GM23338 (cell line): ENCODE measurements around the gene TCEANC. TPM values are rescaled to one million over a fixed set of nuclear protein-coding genes. Genes with fewer than 3 reads are reported as not detected.

Source experiments
- ATAC-seq: fragments of 200-7000 bp; cut with Tn5 transposase; 3 replicates; pipeline ENCODE4 v1.9.1; 2020
- DNase-seq: peaks from one replicate; pipeline ENCODE4 v3.0.0-alpha.2; 2015; ENCODE audit warnings: low spot score
- H2AFZ ChIP-seq: fragments of 200-600 bp; sonication (generic); 2 replicates; pipeline ENCODE4 v1.8.0; 2016; ENCODE audit warnings: antibody characterized with exemption, mild to moderate bottlenecking, moderate library complexity
- H3F3A ChIP-seq: fragments of 200-600 bp; sonication (generic); replicated peaks from 2 replicates; pipeline ENCODE4 v1.8.0; 2017; ENCODE audit warnings: antibody characterized with exemption, mixed run types, low read depth
- H3K27ac ChIP-seq: fragments of 200-600 bp; sonication (generic); 2 replicates; pipeline ENCODE4 v1.6.1; 2016; ENCODE audit warnings: low read depth
- H3K27me3 ChIP-seq: fragments of 200-600 bp; sonication (generic); 2 replicates; pipeline ENCODE4 v1.8.0; 2016; ENCODE audit warnings: mild to moderate bottlenecking, mixed run types, moderate library complexity; ENCODE audit not compliant: insufficient read depth
- H3K36me3 ChIP-seq: fragments of 200-600 bp; sonication (generic); 2 replicates; pipeline ENCODE4 v1.8.0; 2016; ENCODE audit warnings: mild to moderate bottlenecking; ENCODE audit not compliant: insufficient read depth
- H3K4me1 ChIP-seq: fragments of 200-600 bp; sonication (generic); 2 replicates; pipeline ENCODE4 v1.8.0; 2016; ENCODE audit warnings: mild to moderate bottlenecking, moderate library complexity; ENCODE audit not compliant: insufficient read depth
- H3K4me2 ChIP-seq: fragments of 200-600 bp; sonication (generic); 2 replicates; pipeline ENCODE4 v1.7.1; 2017; ENCODE audit warnings: mixed run types
- H3K4me3 ChIP-seq: fragments of 200-600 bp; sonication (generic); 2 replicates; pipeline ENCODE4 v1.6.1; 2016; ENCODE audit warnings: mixed run types
- H3K79me2 ChIP-seq: fragments of 200-600 bp; sonication (generic); replicated peaks from 2 replicates; pipeline ENCODE4 v1.8.0; 2017; ENCODE audit warnings: mild to moderate bottlenecking; ENCODE audit not compliant: insufficient read depth
- H3K9me2 ChIP-seq: fragments of 200-600 bp; sonication (generic); 2 replicates; pipeline ENCODE4 v1.8.0; 2017; ENCODE audit not compliant: insufficient read depth
- H4K20me1 ChIP-seq: fragments of 200-600 bp; sonication (generic); replicated peaks from 2 replicates; pipeline ENCODE4 v1.8.0; 2017; ENCODE audit warnings: mild to moderate bottlenecking; ENCODE audit not compliant: insufficient read depth
- H3K27ac Mint-ChIP-seq: 2 replicates; pipeline ENCODE4 v1.8.0; 2020; ENCODE audit warnings: inconsistent platforms, mild to moderate bottlenecking, moderate library complexity, mixed read lengths
- H3K27me3 Mint-ChIP-seq: 3 replicates; pipeline ENCODE4 v1.8.0; 2022; ENCODE audit warnings: low read depth, mild to moderate bottlenecking, moderate library complexity, mixed read lengths, inconsistent platforms; ENCODE audit not compliant: insufficient read depth, poor library complexity
- H3K36me3 Mint-ChIP-seq: 3 replicates; pipeline ENCODE4 v1.8.0; 2021; ENCODE audit warnings: low read depth, mild to moderate bottlenecking, inconsistent platforms, moderate library complexity, mixed read lengths
- H3K4me1 Mint-ChIP-seq: 3 replicates; pipeline ENCODE4 v1.8.0; 2020; ENCODE audit warnings: mild to moderate bottlenecking, inconsistent platforms, mixed read lengths
- H3K4me3 Mint-ChIP-seq: 3 replicates; pipeline ENCODE4 v1.8.0; 2021; ENCODE audit warnings: moderate library complexity, mild to moderate bottlenecking, inconsistent platforms, mixed read lengths
- H3K9me3 Mint-ChIP-seq: 3 replicates; pipeline ENCODE4 v1.8.0; 2020; ENCODE audit warnings: moderate library complexity, mild to moderate bottlenecking, inconsistent platforms, mixed read lengths
- CREB1 ChIP-seq: fragments of 250-450 bp; sonication (Bioruptor Pico); IDR thresholded peaks from 2 replicates; pipeline ENCODE4 v1.5.0; 2020; ENCODE audit warnings: low read depth, mild to moderate bottlenecking, moderate library complexity
- CTCF ChIP-seq, 2 experiments: fragments of 200-600 bp in 1 of 2; sonication (generic) in 1 of 2; conservative IDR thresholded peaks; 2 replicates each; pipeline versions ENCODE4 v1.5.1 to v1.6.1; 2016 to 2017; ENCODE audit warnings: antibody characterized with exemption in 2 of 2, low read depth in 2 of 2, mild to moderate bottlenecking in 2 of 2, moderate library complexity in 1 of 2
- EZH2 ChIP-seq: fragments of 200-600 bp; sonication (generic); IDR thresholded peaks from one replicate; pipeline ENCODE4 v1.8.0; 2017; ENCODE audit warnings: antibody characterized with exemption, mild to moderate bottlenecking, low read depth; ENCODE audit not compliant: unreplicated experiment
- JUNB ChIP-seq: IDR thresholded peaks from one replicate; pipeline ENCODE4 v1.6.1; 2016; ENCODE audit warnings: antibody characterized with exemption; ENCODE audit not compliant: unreplicated experiment
- STAT1 ChIP-seq: IDR thresholded peaks from one replicate; pipeline ENCODE4 v1.6.1; 2016; ENCODE audit warnings: antibody characterized with exemption; ENCODE audit not compliant: unreplicated experiment
- ZNF114 ChIP-seq: fragments of 250-450 bp; sonication (Bioruptor Pico); IDR thresholded peaks from 2 replicates; pipeline ENCODE4 v1.5.0; 2020; ENCODE audit warnings: mild to moderate bottlenecking, moderate library complexity
- ZNF331 ChIP-seq: fragments of 250-450 bp; sonication (Bioruptor Pico); IDR thresholded peaks from 2 replicates; pipeline ENCODE4 v1.5.0; 2020; ENCODE audit warnings: low read depth, mild to moderate bottlenecking, moderate library complexity
- polyA plus RNA-seq: library from polyadenylated mRNA; unstranded; fragments of >200 nt; fragmentation: Nextera tagmentation; extraction: Ambion mirVana; gene quantifications from 2 replicates; pipeline ENCODE4 v1.2.1, GENCODE V29; 2016
- total RNA-seq: library from RNA; depleted of rRNA; stranded (reverse); fragments of >200 nt; shearing (Covaris generic); gene quantifications from 2 replicates; pipeline ENCODE4 v1.2.3, GENCODE V29; 2014
- TF ChIP-seq, protein P1 (sequence below): fragments of 250-450 bp; sonication (Bioruptor Pico); IDR thresholded peaks from 2 replicates; pipeline ENCODE4 v1.5.0; 2020; ENCODE audit warnings: mild to moderate bottlenecking, moderate library complexity

Gene TCEANC
- total and polyA plus RNA-seq, 2 experiments from 2014 or later: 1.2 to 2.5 TPM

DNA sequence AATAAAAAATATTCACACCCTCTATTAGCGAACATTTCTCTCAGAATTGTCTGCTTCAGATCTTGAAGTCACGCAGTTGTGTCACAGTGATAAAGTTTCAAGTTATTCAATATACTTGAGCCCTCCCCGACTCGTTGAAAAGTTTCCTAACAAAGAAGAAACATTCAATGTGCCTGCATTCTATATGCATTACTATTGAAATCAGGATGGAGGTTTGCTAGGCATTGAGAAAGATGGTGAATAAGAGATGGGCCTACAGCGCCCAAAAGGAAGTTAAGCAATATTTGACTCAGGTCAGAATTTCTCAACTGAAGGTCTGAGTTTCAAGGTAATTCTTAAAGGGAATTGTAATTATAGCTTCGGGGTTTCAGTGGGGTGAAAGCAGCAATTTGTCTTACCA lies 6.1 kb downstream of the TCEANC start:
- H3K36me3 Mint-ChIP-seq: peaks cover 21% of the 10 kb centered on the region; the same call in 2 of the 3 replicates

More for the DNA sequence above, 6.1 kb downstream of the TCEANC start:
- no peak for DNase-seq
- no peaks in the 10 kb centered on the region for H3K27me3 ChIP-seq
- H3K4me1 ChIP-seq: peaks cover 9% of the 10 kb centered on the region; the same call in 1 of the 2 replicates
- H3K9me2 ChIP-seq: no peaks in the 10 kb centered on the region
- peak overlapping the region; percentile 78 for H3K27ac Mint-ChIP-seq
- H3F3A ChIP-seq: no peaks in the 10 kb centered on the region
- ATAC-seq: no peak; the same call in 2 of the 3 replicates
- H3K9me3 Mint-ChIP-seq: no peaks in the 10 kb centered on the region
- H3K79me2 ChIP-seq: no peaks in the 10 kb centered on the region
- H3K36me3 ChIP-seq: no peaks in the 10 kb centered on the region
- peak overlapping the region; percentile 9; the same call in 1 of the 2 replicates for H3K4me2 ChIP-seq
- H3K4me3 Mint-ChIP-seq: no peak overlapping the region
- no peak overlapping the region for H3K27ac ChIP-seq
- no peaks in the 10 kb centered on the region for H3K27me3 Mint-ChIP-seq
- no peak overlapping the region for H2AFZ ChIP-seq
- peaks cover 8% of the 10 kb centered on the region; the same call in 2 of the 3 replicates for H3K4me1 Mint-ChIP-seq
- TF ChIP-seq, protein P1, sequence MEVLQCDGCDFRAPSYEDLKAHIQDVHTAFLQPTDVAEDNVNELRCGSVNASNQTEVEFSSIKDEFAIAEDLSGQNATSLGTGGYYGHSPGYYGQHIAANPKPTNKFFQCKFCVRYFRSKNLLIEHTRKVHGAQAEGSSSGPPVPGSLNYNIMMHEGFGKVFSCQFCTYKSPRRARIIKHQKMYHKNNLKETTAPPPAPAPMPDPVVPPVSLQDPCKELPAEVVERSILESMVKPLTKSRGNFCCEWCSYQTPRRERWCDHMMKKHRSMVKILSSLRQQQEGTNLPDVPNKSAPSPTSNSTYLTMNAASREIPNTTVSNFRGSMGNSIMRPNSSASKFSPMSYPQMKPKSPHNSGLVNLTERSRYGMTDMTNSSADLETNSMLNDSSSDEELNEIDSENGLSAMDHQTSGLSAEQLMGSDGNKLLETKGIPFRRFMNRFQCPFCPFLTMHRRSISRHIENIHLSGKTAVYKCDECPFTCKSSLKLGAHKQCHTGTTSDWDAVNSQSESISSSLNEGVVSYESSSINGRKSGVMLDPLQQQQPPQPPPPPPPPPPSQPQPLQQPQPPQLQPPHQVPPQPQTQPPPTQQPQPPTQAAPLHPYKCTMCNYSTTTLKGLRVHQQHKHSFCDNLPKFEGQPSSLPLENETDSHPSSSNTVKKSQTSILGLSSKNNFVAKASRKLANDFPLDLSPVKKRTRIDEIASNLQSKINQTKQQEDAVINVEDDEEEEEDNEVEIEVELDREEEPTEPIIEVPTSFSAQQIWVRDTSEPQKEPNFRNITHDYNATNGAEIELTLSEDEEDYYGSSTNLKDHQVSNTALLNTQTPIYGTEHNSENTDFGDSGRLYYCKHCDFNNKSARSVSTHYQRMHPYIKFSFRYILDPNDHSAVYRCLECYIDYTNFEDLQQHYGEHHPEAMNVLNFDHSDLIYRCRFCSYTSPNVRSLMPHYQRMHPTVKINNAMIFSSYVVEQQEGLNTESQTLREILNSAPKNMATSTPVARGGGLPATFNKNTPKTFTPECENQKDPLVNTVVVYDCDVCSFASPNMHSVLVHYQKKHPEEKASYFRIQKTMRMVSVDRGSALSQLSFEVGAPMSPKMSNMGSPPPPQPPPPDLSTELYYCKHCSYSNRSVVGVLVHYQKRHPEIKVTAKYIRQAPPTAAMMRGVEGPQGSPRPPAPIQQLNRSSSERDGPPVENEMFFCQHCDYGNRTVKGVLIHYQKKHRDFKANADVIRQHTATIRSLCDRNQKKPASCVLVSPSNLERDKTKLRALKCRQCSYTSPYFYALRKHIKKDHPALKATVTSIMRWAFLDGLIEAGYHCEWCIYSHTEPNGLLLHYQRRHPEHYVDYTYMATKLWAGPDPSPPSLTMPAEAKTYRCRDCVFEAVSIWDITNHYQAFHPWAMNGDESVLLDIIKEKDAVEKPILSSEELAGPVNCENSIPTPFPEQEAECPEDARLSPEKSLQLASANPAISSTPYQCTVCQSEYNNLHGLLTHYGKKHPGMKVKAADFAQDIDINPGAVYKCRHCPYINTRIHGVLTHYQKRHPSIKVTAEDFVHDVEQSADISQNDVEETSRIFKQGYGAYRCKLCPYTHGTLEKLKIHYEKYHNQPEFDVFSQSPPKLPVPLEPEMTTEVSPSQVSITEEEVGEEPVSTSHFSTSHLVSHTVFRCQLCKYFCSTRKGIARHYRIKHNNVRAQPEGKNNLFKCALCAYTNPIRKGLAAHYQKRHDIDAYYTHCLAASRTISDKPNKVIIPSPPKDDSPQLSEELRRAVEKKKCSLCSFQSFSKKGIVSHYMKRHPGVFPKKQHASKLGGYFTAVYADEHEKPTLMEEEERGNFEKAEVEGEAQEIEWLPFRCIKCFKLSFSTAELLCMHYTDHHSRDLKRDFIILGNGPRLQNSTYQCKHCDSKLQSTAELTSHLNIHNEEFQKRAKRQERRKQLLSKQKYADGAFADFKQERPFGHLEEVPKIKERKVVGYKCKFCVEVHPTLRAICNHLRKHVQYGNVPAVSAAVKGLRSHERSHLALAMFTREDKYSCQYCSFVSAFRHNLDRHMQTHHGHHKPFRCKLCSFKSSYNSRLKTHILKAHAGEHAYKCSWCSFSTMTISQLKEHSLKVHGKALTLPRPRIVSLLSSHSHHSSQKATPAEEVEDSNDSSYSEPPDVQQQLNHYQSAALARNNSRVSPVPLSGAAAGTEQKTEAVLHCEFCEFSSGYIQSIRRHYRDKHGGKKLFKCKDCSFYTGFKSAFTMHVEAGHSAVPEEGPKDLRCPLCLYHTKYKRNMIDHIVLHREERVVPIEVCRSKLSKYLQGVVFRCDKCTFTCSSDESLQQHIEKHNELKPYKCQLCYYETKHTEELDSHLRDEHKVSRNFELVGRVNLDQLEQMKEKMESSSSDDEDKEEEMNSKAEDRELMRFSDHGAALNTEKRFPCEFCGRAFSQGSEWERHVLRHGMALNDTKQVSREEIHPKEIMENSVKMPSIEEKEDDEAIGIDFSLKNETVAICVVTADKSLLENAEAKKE (CRISPR knock-in tag): no peak
- TF ChIP-seq STAT1 (no peak), ZNF114 (CRISPR knock-in tag) (no peak), JUNB (no peak), CTCF (conservative IDR thresholded peaks at IDR 0.05; ENCODE audit: low read depth in 2 of 2) (no peak), EZH2 (no peak), CREB1 (CRISPR knock-in tag) (no peak), ZNF331 (CRISPR knock-in tag) (no peak)
- no peak overlapping the region for H3K4me3 ChIP-seq
- H4K20me1 ChIP-seq: no peaks in the 10 kb centered on the region
